Measurements from ENCODE around the gene SEPTIN12. TPM values are rescaled to one million over a fixed set of nuclear protein-coding genes. Genes with fewer than 3 reads are reported as not detected.

SEPTIN12 gene
- total and polyA plus RNA-seq, 10 of the 15 experiments (the other 5 are each of a cell fraction or from before 2014, with no cell fraction given): not detected

- Histone ChIP-seq H3K79me2 (ENCODE audit: control insufficient read depth, insufficient read depth, low read length) (no peaks in the 10 kb centered on the region), H3K27ac (ENCODE audit: control insufficient read depth, insufficient read depth) (no peak overlapping the region), H3K27me3 (replicated peaks in 1 of 2; ENCODE audit: control insufficient read depth in 2 of 2, insufficient read depth in 2 of 2, low read length in 1 of 2) (no peaks in the 10 kb centered on the region), H3K36me3 (ENCODE audit: control insufficient read depth in 2 of 2, insufficient read depth in 2 of 2, low read length in 1 of 2) (no peaks in the 10 kb centered on the region), H3K4me1 (ENCODE audit: control insufficient read depth, insufficient read depth, low read length) (no peaks in the 10 kb centered on the region), H3K4me2 (ENCODE audit: control insufficient read depth, insufficient read depth) (no peak overlapping the region), H3K9ac (ENCODE audit: control insufficient read depth, insufficient read depth, low read length) (no peak overlapping the region), H3K9me3 (replicated peaks; ENCODE audit: control insufficient read depth, insufficient read depth, low read length) (no peaks in the 10 kb centered on the region), H3K4me3 (no peak overlapping the region), H2AFZ (ENCODE audit: control insufficient read depth, low read depth, low read length) (no peak overlapping the region), H4K20me1 (ENCODE audit: control insufficient read depth, insufficient read depth) (no peaks in the 10 kb centered on the region)
- POLR2A ChIA-PET: no interaction called here
- WGBS (ENCODE audit: insufficient coverage, insufficient replicate concordance, low lambda C conversion rate, missing lambda C conversion rate): 7% methylated on average over 2 of the region's 2 CpGs
- no peak for ATAC-seq
- BruUV-seq (replicated peaks): no TSS peak
- CTCF ChIA-PET: no interaction called here
- intact Hi-C loops (cut with micrococcal nuclease; ENCODE audit: unreplicated experiment): no loop called here
- no peak for DNase-seq (ENCODE audit: low read depth, low spot score)
- RAD21 ChIA-PET (ENCODE audit: unreplicated experiment): no interaction called here
- SMC1A ChIA-PET (ENCODE audit: uncharacterized antibody, unreplicated experiment): no interaction called here
- in situ Hi-C loops (cut with MboI): no loop called here
- no peak for FAIRE-seq
- no peak for TF ChIP-seq E2F8 (IDR thresholded peaks at IDR 0.05; ENCODE audit: low read depth, partially characterized antibody)
- TF ChIP-seq RB1 (IDR thresholded peaks at IDR 0.05; ENCODE audit: borderline replicate concordance): no peak
- no peak for TF ChIP-seq HDGF (IDR thresholded peaks at IDR 0.05)
- TF ChIP-seq, protein P1, sequence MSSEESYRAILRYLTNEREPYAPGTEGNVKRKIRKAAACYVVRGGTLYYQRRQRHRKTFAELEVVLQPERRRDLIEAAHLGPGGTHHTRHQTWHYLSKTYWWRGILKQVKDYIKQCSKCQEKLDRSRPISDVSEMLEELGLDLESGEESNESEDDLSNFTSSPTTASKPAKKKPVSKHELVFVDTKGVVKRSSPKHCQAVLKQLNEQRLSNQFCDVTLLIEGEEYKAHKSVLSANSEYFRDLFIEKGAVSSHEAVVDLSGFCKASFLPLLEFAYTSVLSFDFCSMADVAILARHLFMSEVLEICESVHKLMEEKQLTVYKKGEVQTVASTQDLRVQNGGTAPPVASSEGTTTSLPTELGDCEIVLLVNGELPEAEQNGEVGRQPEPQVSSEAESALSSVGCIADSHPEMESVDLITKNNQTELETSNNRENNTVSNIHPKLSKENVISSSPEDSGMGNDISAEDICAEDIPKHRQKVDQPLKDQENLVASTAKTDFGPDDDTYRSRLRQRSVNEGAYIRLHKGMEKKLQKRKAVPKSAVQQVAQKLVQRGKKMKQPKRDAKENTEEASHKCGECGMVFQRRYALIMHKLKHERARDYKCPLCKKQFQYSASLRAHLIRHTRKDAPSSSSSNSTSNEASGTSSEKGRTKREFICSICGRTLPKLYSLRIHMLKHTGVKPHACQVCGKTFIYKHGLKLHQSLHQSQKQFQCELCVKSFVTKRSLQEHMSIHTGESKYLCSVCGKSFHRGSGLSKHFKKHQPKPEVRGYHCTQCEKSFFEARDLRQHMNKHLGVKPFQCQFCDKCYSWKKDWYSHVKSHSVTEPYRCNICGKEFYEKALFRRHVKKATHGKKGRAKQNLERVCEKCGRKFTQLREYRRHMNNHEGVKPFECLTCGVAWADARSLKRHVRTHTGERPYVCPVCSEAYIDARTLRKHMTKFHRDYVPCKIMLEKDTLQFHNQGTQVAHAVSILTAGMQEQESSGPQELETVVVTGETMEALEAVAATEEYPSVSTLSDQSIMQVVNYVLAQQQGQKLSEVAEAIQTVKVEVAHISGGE (CRISPR knock-in tag; IDR thresholded peaks at IDR 0.05): no peak
- TF ChIP-seq ETV6 (conservative IDR thresholded peaks at IDR 0.05 in 1 of 2, IDR thresholded peaks at IDR 0.05 in 1 of 2; ENCODE audit: borderline replicate concordance in 1 of 2, low read depth in 1 of 2): no peak
- no peak for TF ChIP-seq TAF1 (IDR thresholded peaks at IDR 0.05; ENCODE audit: borderline replicate concordance, low read depth, low read length)
- TF ChIP-seq SMAD5 (IDR thresholded peaks at IDR 0.05; ENCODE audit: low read depth): no peak
Measured at GRCh38 chr16:4776141-4776705, 11.9 kb downstream of the SEPTIN12 start.
